ENCODE measurements around the gene ADGRA3.

- TF ChIP-seq ARHGAP35 (CRISPR knock-in tag; IDR thresholded peaks at IDR 0.05; ENCODE audit: borderline replicate concordance) (no peak; the same call in 1 of the 2 replicates), ZNF12 (CRISPR knock-in tag; IDR thresholded peaks at IDR 0.05) (0 out of 2 replicates have a peak, but pooled peaks have one; percentile 44), JUND (CRISPR knock-in tag; IDR thresholded peaks at IDR 0.05) (no peak), IRF2 (CRISPR knock-in tag; IDR thresholded peaks at IDR 0.05) (peak; percentile 41), GATA4 (IDR thresholded peaks at IDR 0.05; ENCODE audit: borderline replicate concordance, low read depth) (peak; percentile 53; the same call in 1 of the 2 replicates), RELA (CRISPR knock-in tag; IDR thresholded peaks at IDR 0.05) (no peak)
Observed at GRCh38 chr4:22515145-22515887, 550 bp downstream of the ADGRA3 start.
